Loucy (cell line): ENCODE results near the gene PPIP5K1.
"Not testable (repeated sequence)": the region's sequence is repeated elsewhere in the genome, so short reads cannot be mapped to it uniquely, and the experiment has no call there.

Source experiments
- CTCF ChIP-seq: fragments of 200-600 bp; sonication (generic); conservative IDR thresholded peaks from 2 replicates; pipeline ENCODE4 v1.5.1; 2014; ENCODE audit warnings: mild to moderate bottlenecking, antibody characterized with exemption, low read length
- EZH2phosphoT487 ChIP-seq: fragments of 200-600 bp; IDR thresholded peaks from 2 replicates; pipeline ENCODE4 v1.6.1; 2018; ENCODE audit warnings: antibody characterized with exemption, mild to moderate bottlenecking, moderate library complexity, borderline replicate concordance

- not testable (repeated sequence) for TF ChIP-seq EZH2phosphoT487, CTCF
These were observed 15.4 kb downstream of the PPIP5K1 start for GRCh38 chr15:43574607-43575006.
